GM12891 (cell line): ENCODE measurements around the gene GRAP.

Experiments
- PAX5 ChIP-seq: IDR thresholded peaks from 2 replicates; pipeline ENCODE4 v1.6.1; 2011; ENCODE audit warnings: low read length, moderate library complexity, mild to moderate bottlenecking; ENCODE audit not compliant: insufficient read depth, severe bottlenecking
- POLR2A ChIP-seq: IDR thresholded peaks from 2 replicates; pipeline ENCODE4 v1.6.1; 2011; ENCODE audit warnings: low read depth, low read length, control low read depth
- POLR2AphosphoS5 ChIP-seq: IDR thresholded peaks from 2 replicates; pipeline ENCODE4 v1.6.1; 2011; ENCODE audit warnings: low read depth, low read length, control low read depth
- SPI1 ChIP-seq: IDR thresholded peaks from 2 replicates; pipeline ENCODE4 v1.6.1; 2011; ENCODE audit warnings: low read depth, low read length, control low read depth
- TAF1 ChIP-seq: IDR thresholded peaks from 2 replicates; pipeline ENCODE4 v1.6.1; 2011; ENCODE audit warnings: low read depth, low read length, control low read depth

GRCh38 chr17:18977021-18977420 is 69.7 kb downstream of the GRAP start:
- TF ChIP-seq POLR2A, result no peak
- TF ChIP-seq TAF1, result no peak
- no peak for TF ChIP-seq POLR2AphosphoS5
- no peak for TF ChIP-seq SPI1
- no peak for TF ChIP-seq PAX5
